Upper lobe of left lung (tissue), 6 donors: ENCODE data around the gene PRKCE. TPM values are rescaled to one million over a fixed set of nuclear protein-coding genes. Genes with fewer than 3 reads are reported as not detected.

Source experiments
- ATAC-seq, 2 donors: fragments of 200-7000 bp; cut with Tn5 transposase; one replicate each; pipeline ENCODE4 v1.9.1; 2022; ENCODE audit warnings: mild to moderate bottlenecking in 2 of 2, moderate library complexity in 2 of 2; ENCODE audit not compliant: low FRiP score in 2 of 2
- DNase-seq, 2 donors: peaks; one replicate each; pipeline ENCODE4 v3.0.0-alpha.2; 2019 to 2020
- H3K27ac ChIP-seq, 4 donors: fragments of 200-600 bp; sonication (generic); one replicate each; pipeline ENCODE4 v1.5.1; 2016 to 2019
- H3K27me3 ChIP-seq, 4 donors: fragments of 200-600 bp; sonication (generic); one replicate each; pipeline ENCODE4 v1.5.1; 2017 to 2019
- H3K36me3 ChIP-seq, 4 donors: fragments of 200-600 bp; sonication (generic); one replicate each; pipeline ENCODE4 v1.5.1; 2016 to 2019
- H3K4me1 ChIP-seq, 4 donors: fragments of 200-600 bp; sonication (generic); one replicate each; pipeline ENCODE4 v1.5.1; 2018 to 2019
- H3K4me3 ChIP-seq, 4 donors: fragments of 200-600 bp; sonication (generic); one replicate each; pipeline ENCODE4 v1.5.1; 2017 to 2019; ENCODE audit warnings: mild to moderate bottlenecking in 2 of 4, moderate library complexity in 1 of 4
- H3K9me3 ChIP-seq, 4 donors: fragments of 200-600 bp; sonication (generic); one replicate each; pipeline ENCODE4 v1.5.1; 2018 to 2019
- CTCF ChIP-seq, 6 experiments: fragments of 450-650 bp in 4 of 6; fragments of 200-600 bp in 2 of 6; sonication (generic) in 2 of 6; IDR thresholded peaks; one replicate each; pipeline ENCODE4 v1.5.1; 2016 to 2019; ENCODE audit warnings: antibody characterized with exemption in 6 of 6
- EP300 ChIP-seq, 4 donors: sonication (generic); formaldehyde crosslinking; IDR thresholded peaks; one replicate each; pipeline ENCODE4 v1.5.1; 2017; ENCODE audit warnings: antibody characterized with exemption in 4 of 4, control low read depth in 2 of 4
- POLR2A ChIP-seq, 4 donors: fragments of 450-650 bp; IDR thresholded peaks; one replicate each; pipeline ENCODE4 v1.5.1; 2016 to 2017; ENCODE audit warnings: antibody characterized with exemption in 4 of 4, mild to moderate bottlenecking in 2 of 4
- POLR2AphosphoS5 ChIP-seq, 2 donors: sonication (generic); formaldehyde crosslinking; IDR thresholded peaks; one replicate each; pipeline ENCODE4 v1.5.1; 2017; ENCODE audit warnings: antibody characterized with exemption in 2 of 2
- WGBS, 2 donors: methylation state at CpG; one replicate each; pipeline ENCODE4 v1.1.5; 2017 to 2018; 5-methylcytosine and 5-hydroxymethylcytosine counted together
- total RNA-seq, 6 donors: library from RNA; depleted of rRNA in 4 of 6; stranded (reverse); fragments of >200 nt in 4 of 6; gene quantifications; one replicate each; pipeline versions ENCODE4 v1.1.0 to v1.2.1, GENCODE V29; 2016 to 2021
- donor health status: DM: no; HTN: no; CAD: no; lungs with moderate emphysema.
- donor health status: DM: no; HTN: yes; CAD: no; lungs with severe emphysema.

Gene PRKCE
- total RNA-seq, 6 donors from 2014 or later = 54.9 to 124 (median 75.6) TPM

GRCh38 chr2:45919160-45919650 is 267.7 kb downstream of the PRKCE start:
- Histone ChIP-seq H3K4me3 (no peak overlapping the region), H3K27ac (peak overlapping the region; percentile 21 to 51 (median 41))
- peak in 1 of 2 donors; percentile 48 for ATAC-seq

DNA sequence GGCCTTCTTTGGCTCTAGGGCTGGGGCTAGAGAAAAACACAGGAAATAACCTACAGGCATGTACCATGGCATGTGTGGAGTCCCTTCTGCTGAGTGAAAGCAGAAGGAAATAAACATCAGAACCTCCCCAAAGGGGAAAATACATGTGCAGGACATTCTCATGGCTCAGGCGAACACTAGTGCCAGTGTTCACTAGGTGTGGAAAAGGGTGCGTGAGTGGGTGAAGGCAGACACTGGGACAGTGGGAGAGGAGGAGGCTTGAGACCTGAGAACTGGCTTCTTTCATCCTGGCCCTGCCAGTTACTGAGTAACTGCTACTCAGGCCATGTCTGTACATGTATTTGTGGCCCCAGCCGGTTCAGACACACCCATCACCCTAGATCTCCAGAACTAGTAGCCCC is 268.2 kb downstream of the PRKCE start:
- peak in 1 of 2 donors; percentile 13 for ATAC-seq

More at GRCh38 chr2:45919160-45919650, 267.7 kb downstream of the PRKCE start:
- Histone ChIP-seq H3K4me1 (peaks cover 15 to 32% (median 24%) of the 10 kb centered on the region in 4 donors), H3K9me3 (no peaks in the 10 kb centered on the region), H3K36me3 (no peaks in the 10 kb centered on the region), H3K27me3 (no peaks in the 10 kb centered on the region)
- TF ChIP-seq POLR2A (IDR thresholded peaks at IDR 0.05) = no peak
- no peak for TF ChIP-seq POLR2AphosphoS5 (IDR thresholded peaks at IDR 0.05)
- no peak for TF ChIP-seq CTCF (IDR thresholded peaks at IDR 0.05)
- no peak for TF ChIP-seq EP300 (IDR thresholded peaks at IDR 0.05)
- 54 to 57% methylated on average over 6 to 7 of the region's 7 CpGs for WGBS, 2 donors
- no peak for DNase-seq

GRCh38 chr2:45921921-45922320 is 270.4 kb downstream of the PRKCE start:
- Histone ChIP-seq H3K4me3 (no peak overlapping the region), H3K9me3 (no peaks in the 10 kb centered on the region), H3K36me3 (no peaks in the 10 kb centered on the region), H3K4me1 (peaks cover 21 to 49% (median 29%) of the 10 kb centered on the region in 4 donors), H3K27me3 (no peaks in the 10 kb centered on the region), H3K27ac (no peak overlapping the region)
- no peak for ATAC-seq
- DNase-seq = no peak
- TF ChIP-seq CTCF (IDR thresholded peaks at IDR 0.05) = no peak
- no peak for TF ChIP-seq EP300 (IDR thresholded peaks at IDR 0.05)
- TF ChIP-seq POLR2A (IDR thresholded peaks at IDR 0.05) = no peak
- no peak for TF ChIP-seq POLR2AphosphoS5 (IDR thresholded peaks at IDR 0.05)

More for the DNA sequence above, 268.2 kb downstream of the PRKCE start:
- Histone ChIP-seq H3K4me3 (no peak overlapping the region), H3K27me3 (no peaks in the 10 kb centered on the region), H3K9me3 (no peaks in the 10 kb centered on the region), H3K4me1 (peaks cover 19 to 35% (median 26%) of the 10 kb centered on the region in 4 donors), H3K36me3 (no peaks in the 10 kb centered on the region), H3K27ac (peak overlapping the region in 3 of 4 donors; percentile 33 to 51 (median 49))
- 78 to 80% methylated on average over 3 of the region's 3 CpGs for WGBS, 2 donors
- no peak for DNase-seq
- TF ChIP-seq CTCF (IDR thresholded peaks at IDR 0.05) = no peak
- TF ChIP-seq POLR2AphosphoS5 (IDR thresholded peaks at IDR 0.05) = no peak
- no peak for TF ChIP-seq EP300 (IDR thresholded peaks at IDR 0.05)
- no peak for TF ChIP-seq POLR2A (IDR thresholded peaks at IDR 0.05)

DNA sequence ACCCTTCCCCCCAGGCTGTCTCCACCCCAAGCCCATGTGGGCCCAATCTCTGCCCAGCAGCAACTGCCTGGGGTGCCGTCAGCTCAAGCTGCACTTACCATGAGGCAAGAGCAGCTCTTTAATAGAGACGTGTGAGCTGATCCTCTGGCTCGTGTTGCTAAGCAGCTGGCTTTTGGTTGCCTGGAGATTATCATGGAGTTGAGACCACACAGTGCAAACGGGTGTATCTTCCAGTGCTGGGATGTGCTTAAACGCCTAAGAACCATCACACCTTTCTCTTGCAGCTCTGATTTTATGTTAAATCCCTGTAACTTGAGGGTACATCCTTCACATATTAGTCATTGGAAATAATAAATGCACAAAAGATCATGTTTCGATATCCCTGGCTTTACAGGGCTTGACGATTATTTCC is 271.1 kb downstream of the PRKCE start:
- DNase-seq (peak in 1 of 2 donors; percentile 14), ATAC-seq (peak; percentile 40 to 42)
- Histone ChIP-seq H3K36me3 (no peaks in the 10 kb centered on the region), H3K27me3 (no peaks in the 10 kb centered on the region), H3K4me3 (no peak overlapping the region), H3K9me3 (no peaks in the 10 kb centered on the region), H3K4me1 (peaks cover 21 to 49% (median 29%) of the 10 kb centered on the region in 4 donors), H3K27ac (peak overlapping the region in 1 of 4 donors; percentile 13)
- 70 to 75% methylated on average over 5 to 7 of the region's 7 CpGs for WGBS, 2 donors
- TF ChIP-seq EP300 (IDR thresholded peaks at IDR 0.05) (no peak), POLR2AphosphoS5 (IDR thresholded peaks at IDR 0.05) (peak in 1 of 2 donors; percentile 25)

DNA sequence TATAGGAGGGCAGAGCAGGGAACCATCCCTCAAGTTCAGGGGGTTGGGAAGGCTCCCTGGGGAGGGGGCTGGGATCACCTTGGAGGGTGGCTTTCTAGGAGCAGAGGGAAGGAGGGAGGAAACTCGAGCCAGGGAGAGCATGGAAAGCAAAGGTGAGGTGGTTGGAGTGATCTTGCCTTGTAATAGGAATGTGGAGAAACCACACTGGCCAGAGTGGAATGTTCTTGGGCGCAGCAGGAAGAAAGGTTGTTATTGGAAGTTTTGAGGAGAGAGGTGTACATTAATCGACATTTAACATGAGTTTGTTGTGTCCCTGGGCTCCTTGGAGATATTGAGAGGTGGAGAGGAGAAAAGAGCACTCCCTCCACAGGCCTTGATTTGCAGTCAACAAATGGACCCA is 272.2 kb downstream of the PRKCE start:
- no peak overlapping the region for H3K4me3 ChIP-seq
- DNase-seq (peak in 1 of 2 donors; percentile 42), ATAC-seq (peak; percentile 9 to 73)
- H3K27me3 ChIP-seq = no peaks in the 10 kb centered on the region
- no peaks in the 10 kb centered on the region for H3K9me3 ChIP-seq
- 69 to 77% methylated on average over 3 of the region's 3 CpGs for WGBS, 2 donors
- no peaks in the 10 kb centered on the region for H3K36me3 ChIP-seq
- peaks cover 20 to 46% (median 28%) of the 10 kb centered on the region in 4 donors for H3K4me1 ChIP-seq
- peak overlapping the region in 3 of 4 donors; percentile 21 to 52 (median 50) for H3K27ac ChIP-seq
- TF ChIP-seq POLR2AphosphoS5 (IDR thresholded peaks at IDR 0.05) (peak in 1 of 2 donors; percentile 11), EP300 (IDR thresholded peaks at IDR 0.05) (no peak)

- Histone ChIP-seq H3K9me3 (no peaks in the 10 kb centered on the region), H3K27me3 (no peaks in the 10 kb centered on the region), H3K36me3 (no peaks in the 10 kb centered on the region), H3K4me3 (no peak overlapping the region), H3K27ac (no peak overlapping the region), H3K4me1 (peaks cover 6 to 34% (median 16%) of the 10 kb centered on the region in 4 donors)
- DNase-seq (no peak), ATAC-seq (no peak)
- TF ChIP-seq POLR2AphosphoS5 (IDR thresholded peaks at IDR 0.05) (no peak), CTCF (IDR thresholded peaks at IDR 0.05) (no peak), EP300 (IDR thresholded peaks at IDR 0.05) (no peak), POLR2A (IDR thresholded peaks at IDR 0.05) (no peak)
- 86 to 87% methylated on average over 4 of the region's 4 CpGs for WGBS, 2 donors
Observed at GRCh38 chr2:45925026-45925425, 273.6 kb downstream of the PRKCE start.
